OCI-LY7 (cell line): Measurements from ENCODE around the gene PLCZ1.
"Not testable (repeated sequence)": the region's sequence is repeated elsewhere in the genome, so short reads cannot be mapped to it uniquely, and the experiment has no call there.

Experiments used
- CTCF ChIP-seq: fragments of 200-600 bp; sonication (generic); conservative IDR thresholded peaks from 2 replicates; pipeline ENCODE4 v1.5.1; 2014; ENCODE audit warnings: mild to moderate bottlenecking, antibody characterized with exemption, low read length, moderate library complexity, mixed read lengths
- EZH2phosphoT487 ChIP-seq: fragments of 200-600 bp; sonication (generic); IDR thresholded peaks from 2 replicates; pipeline ENCODE4 v1.6.1; 2018; ENCODE audit warnings: low read depth, borderline replicate concordance, mild to moderate bottlenecking, mixed run types, antibody characterized with exemption, low read length, moderate library complexity, mixed read lengths

GRCh38 chr12:18766479-18766878 lies 28.7 kb upstream of the PLCZ1 start:
- not testable (repeated sequence) for TF ChIP-seq CTCF, EZH2phosphoT487
